ENCODE data around the gene PSMD5.

Gene PSMD5

DNA sequence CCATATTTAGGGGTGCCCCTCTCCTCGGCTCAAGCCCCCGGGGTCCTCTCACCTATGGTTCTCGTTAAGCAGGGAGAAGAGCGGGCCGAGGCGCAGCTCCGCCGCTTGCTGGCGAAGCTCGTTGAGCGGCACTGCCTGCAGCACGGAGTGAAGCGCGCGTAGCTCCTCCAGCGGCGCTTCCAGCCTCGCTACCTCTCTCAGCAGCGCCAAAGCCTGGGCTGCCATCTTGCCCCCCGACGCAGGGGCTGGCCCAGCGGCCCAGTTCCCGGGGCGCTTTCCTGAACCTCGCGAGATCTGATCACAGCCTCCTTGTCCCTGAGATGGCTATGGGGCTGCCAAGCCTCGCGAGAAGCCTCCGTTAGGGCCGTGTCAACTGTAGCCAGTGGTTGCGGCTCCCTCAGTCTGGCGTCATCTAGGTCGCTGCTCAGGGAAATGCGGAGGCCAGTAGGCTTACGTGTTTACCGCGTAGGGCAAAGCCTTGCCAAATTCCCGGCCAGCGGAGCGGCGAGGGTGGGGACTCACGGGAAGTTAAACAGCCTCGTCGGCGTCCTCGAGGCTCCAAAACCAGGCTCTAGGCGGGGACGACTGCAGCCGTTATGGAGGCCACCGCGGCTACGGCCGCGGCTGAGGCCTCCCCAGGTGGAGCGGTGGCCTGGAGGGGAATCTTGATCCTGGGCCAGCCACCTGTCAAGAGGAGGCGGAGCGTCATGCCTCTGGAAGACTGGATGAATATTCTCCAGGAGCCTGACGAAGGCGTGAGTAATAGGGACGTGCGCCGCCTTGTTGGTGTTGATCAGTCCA lies at the start of gene PSMD5:
Gene PSMD5 (minus strand): TSS at position 238 of the 801 bp plus-strand sequence. CDS start 13 bp downstream, at position 225.
- peaks cover 5% of the 10 kb centered on the region for H3K4me1 ChIP-seq
- no peaks in the 10 kb centered on the region; the same call in 1 of the 2 replicates for H3K27me3 ChIP-seq (ENCODE audit: low read depth)
- no peaks in the 10 kb centered on the region for H3K9me3 ChIP-seq
- no peak within 1 kb of the TSS for H3K4me3 ChIP-seq
- in situ Hi-C loops (cut with MboI; ENCODE audit: low sequenced_read_pairs), result no loop called here
- H3K36me3 ChIP-seq (replicated peaks), result no peaks in the 10 kb centered on the region
- no peak for DNase-seq (ENCODE audit: low spot score in 2 of 2)

- Histone ChIP-seq H3K27me3 (ENCODE audit: low read depth) (no peaks in the 10 kb centered on the region), H3K4me1 (no peaks in the 10 kb centered on the region), H3K36me3 (replicated peaks) (no peaks in the 10 kb centered on the region), H3K4me3 (no peak overlapping the region), H3K9me3 (no peaks in the 10 kb centered on the region)
- in situ Hi-C loops (cut with MboI; ENCODE audit: low sequenced_read_pairs), result no loop called here
- no peak for DNase-seq (ENCODE audit: low spot score in 2 of 2)
Observed at GRCh38 chr9:120891884-120892747, 49.4 kb upstream of the PSMD5 start.

DNA sequence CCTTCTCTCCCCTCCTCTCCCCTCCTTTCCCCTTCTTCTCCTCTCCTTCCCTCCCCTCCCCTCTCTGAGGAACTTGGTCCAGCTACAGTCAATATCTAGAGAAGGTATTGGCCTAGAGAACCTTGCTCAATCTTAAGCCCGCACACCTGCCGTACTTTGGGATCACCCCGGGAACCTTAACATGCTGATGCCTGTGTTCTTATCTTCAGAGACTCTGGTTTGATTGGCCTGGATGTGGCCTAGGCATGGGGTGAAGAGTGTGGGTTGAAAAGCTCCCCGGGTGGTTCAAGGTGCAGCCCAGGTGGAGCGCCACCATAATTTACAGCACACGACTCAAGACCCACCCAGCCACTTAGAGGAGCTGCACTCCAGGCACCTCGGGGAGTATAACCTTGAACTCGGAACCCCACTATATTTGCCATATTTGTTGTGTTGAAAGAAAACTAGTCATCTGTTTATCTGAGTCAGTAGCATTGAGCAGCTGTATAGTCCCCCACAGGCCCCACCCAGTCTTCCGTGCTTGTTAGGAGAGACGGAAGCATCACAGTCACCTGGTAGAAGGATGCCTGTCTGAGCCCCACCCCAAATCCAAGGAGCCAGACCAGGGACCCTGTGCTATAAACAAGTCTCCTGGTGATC lies 48.6 kb upstream of the PSMD5 start:
- no peak for DNase-seq (ENCODE audit: low spot score in 2 of 2)
- H3K4me3 ChIP-seq, result no peak overlapping the region
- in situ Hi-C loops (cut with MboI; ENCODE audit: low sequenced_read_pairs), result no loop called here
- H3K27me3 ChIP-seq (ENCODE audit: low read depth), result no peaks in the 10 kb centered on the region
- H3K36me3 ChIP-seq (replicated peaks), result no peaks in the 10 kb centered on the region
- no peaks in the 10 kb centered on the region for H3K4me1 ChIP-seq
- H3K9me3 ChIP-seq, result no peaks in the 10 kb centered on the region

DNA sequence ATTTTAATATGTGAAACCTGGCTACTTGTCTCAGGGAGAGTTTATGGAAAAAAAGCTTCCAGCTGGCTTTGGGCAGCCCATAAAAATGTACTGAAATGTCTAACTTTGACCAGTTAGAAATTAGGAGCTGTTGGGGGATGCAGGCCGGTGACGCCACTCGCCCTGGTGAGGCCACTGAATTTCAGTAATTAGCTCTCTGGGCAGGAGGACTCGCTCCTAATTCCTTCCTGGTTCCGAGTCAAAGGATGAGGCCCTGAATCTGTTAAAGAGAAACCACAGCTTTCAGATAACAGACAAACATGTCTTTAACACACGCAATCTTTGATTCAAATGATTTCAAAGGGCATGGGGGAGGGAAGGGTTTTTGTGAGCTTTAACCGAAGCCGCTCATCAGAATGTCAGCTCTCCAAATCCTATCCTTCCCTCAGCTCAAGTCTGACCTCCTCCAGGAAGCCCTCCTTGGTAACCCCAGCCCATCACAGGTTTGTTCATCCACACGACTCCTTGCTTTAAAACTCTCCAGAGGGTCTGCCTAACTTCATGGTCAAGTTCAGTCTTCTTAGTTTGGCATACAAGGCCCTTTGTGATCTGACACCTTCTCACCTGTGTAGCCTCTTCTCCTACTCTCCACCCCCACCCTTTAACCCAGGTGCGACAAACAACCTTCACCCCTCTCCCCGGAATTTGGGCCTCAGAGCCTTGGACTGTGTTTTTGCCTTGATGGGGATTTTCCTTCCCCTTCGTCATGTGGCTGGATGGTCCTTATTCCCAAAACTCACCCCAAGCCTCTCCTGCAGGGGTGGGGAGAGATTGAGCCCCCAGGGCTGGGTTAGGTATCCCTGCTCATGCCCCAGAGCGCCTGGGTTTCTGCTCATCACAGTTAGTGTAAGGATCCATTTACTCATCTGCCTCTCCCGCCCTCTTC lies 47.9 kb upstream of the PSMD5 start:
- Histone ChIP-seq H3K36me3 (replicated peaks) (no peaks in the 10 kb centered on the region), H3K9me3 (no peaks in the 10 kb centered on the region), H3K4me3 (no peak overlapping the region), H3K27me3 (ENCODE audit: low read depth) (no peaks in the 10 kb centered on the region), H3K4me1 (no peaks in the 10 kb centered on the region)
- no peak for DNase-seq (ENCODE audit: low spot score in 2 of 2)
- in situ Hi-C loops (cut with MboI; ENCODE audit: low sequenced_read_pairs), result no loop called here

DNA sequence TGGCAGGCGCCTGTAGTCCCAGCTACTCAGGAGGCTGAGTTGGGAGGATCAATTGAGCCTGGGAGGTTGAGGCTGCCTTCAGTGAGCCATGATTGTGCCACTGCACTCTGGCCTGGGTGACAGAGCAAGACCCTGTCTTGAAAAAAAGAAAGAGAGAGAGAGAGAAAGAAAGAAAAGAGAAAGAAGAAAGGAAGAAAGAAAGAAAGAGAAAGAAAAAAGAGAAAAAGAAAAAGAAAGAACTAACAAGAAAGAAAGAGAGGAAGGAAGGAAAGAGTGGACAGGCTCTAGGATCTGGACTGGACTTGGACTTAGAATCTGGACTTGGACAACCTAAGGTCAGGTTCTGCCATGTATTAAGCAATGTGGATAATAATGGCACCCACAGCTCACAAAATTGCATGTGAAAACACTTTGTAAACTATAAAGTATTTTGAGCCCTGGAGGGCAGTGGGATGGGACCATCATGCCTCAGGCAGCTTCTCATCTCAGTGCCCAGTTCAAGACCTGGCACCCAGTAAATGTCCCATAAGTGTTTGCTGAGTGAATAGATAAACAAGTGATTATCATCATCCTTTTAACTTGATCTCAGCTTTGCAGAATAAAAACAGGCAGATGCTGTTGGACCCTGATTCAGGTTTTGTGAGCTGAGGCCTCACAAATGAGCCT lies 47.0 kb upstream of the PSMD5 start:
- Histone ChIP-seq H3K27me3 (ENCODE audit: low read depth) (no peaks in the 10 kb centered on the region), H3K9me3 (no peaks in the 10 kb centered on the region), H3K4me1 (no peaks in the 10 kb centered on the region), H3K4me3 (no peak overlapping the region), H3K36me3 (replicated peaks) (no peaks in the 10 kb centered on the region)
- no peak for DNase-seq (ENCODE audit: low spot score in 2 of 2)
- in situ Hi-C loops (cut with MboI; ENCODE audit: low sequenced_read_pairs), result no loop called here

DNA sequence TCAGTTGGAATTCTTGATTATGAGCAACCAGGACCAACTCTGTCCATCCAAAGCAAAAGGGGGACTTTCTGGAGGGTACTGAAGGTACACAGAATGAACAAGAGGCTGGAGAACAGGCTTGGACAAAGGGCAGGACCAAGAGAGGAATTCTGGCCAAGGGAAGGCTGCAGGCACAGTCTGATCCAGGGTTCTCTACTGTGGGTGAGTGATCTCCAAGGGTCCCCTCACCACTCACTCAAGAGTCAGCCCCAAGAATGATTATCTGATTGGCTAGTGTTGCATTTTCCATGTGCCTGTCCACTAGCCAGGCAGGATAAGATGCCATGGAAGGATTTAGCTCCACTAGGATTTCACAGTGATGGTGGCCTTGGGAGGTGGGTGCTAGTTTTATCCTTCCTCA lies 45.9 kb upstream of the PSMD5 start:
- H3K4me1 ChIP-seq, result no peaks in the 10 kb centered on the region
- DNase-seq (ENCODE audit: low spot score in 2 of 2), result no peak
- H3K36me3 ChIP-seq (replicated peaks), result no peaks in the 10 kb centered on the region
- H3K27me3 ChIP-seq (ENCODE audit: low read depth), result no peaks in the 10 kb centered on the region
- in situ Hi-C loops (cut with MboI; ENCODE audit: low sequenced_read_pairs), result no loop called here
- no peak overlapping the region for H3K4me3 ChIP-seq
- no peaks in the 10 kb centered on the region for H3K9me3 ChIP-seq

- DNase-seq (ENCODE audit: low spot score in 2 of 2), result no peak
- Histone ChIP-seq H3K36me3 (replicated peaks) (no peaks in the 10 kb centered on the region), H3K4me3 (no peak overlapping the region), H3K4me1 (no peaks in the 10 kb centered on the region), H3K27me3 (ENCODE audit: low read depth) (no peaks in the 10 kb centered on the region), H3K9me3 (no peaks in the 10 kb centered on the region)
- in situ Hi-C loops (cut with MboI; ENCODE audit: low sequenced_read_pairs), result no loop called here
Observed at GRCh38 chr9:120886490-120886967, 43.8 kb upstream of the PSMD5 start.

- H3K4me3 ChIP-seq, result no peak overlapping the region
- in situ Hi-C loops (cut with MboI; ENCODE audit: low sequenced_read_pairs), result no loop called here
- no peaks in the 10 kb centered on the region for H3K9me3 ChIP-seq
- no peak for DNase-seq (ENCODE audit: low spot score in 2 of 2)
- no peaks in the 10 kb centered on the region for H3K36me3 ChIP-seq (replicated peaks)
- no peaks in the 10 kb centered on the region for H3K27me3 ChIP-seq (ENCODE audit: low read depth)
- no peaks in the 10 kb centered on the region for H3K4me1 ChIP-seq
Observed at GRCh38 chr9:120885958-120886357, 43.2 kb upstream of the PSMD5 start.

DNA sequence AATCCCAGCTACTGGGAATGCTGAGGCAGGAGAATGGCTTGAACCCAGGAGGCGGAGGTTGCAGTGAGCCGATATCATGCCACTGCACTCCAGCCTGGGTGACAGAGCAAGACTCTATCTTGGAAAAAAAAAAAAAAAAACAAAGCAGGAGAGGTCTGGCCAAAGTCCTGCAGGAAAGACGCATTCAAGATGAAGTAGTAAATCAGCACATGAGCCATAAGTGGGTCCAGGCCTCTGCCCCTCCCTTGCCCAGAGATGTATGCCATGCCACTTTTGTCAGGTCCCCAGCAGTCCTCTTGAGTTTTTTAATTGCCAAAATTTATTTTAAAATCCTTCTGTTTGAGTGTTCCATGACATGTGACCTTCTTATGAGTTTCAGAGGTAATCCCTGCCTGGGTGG lies 42.7 kb upstream of the PSMD5 start:
- in situ Hi-C loops (cut with MboI; ENCODE audit: low sequenced_read_pairs), result no loop called here
- no peaks in the 10 kb centered on the region for H3K9me3 ChIP-seq
- H3K36me3 ChIP-seq (replicated peaks), result no peaks in the 10 kb centered on the region
- no peak overlapping the region for H3K4me3 ChIP-seq
- no peaks in the 10 kb centered on the region for H3K4me1 ChIP-seq
- DNase-seq (ENCODE audit: low spot score in 2 of 2), result no peak
- no peaks in the 10 kb centered on the region for H3K27me3 ChIP-seq (ENCODE audit: low read depth)

- no peaks in the 10 kb centered on the region for H3K36me3 ChIP-seq (replicated peaks)
- no peaks in the 10 kb centered on the region for H3K9me3 ChIP-seq
- 0 out of 2 replicates have a peak, but pooled peaks cover under 1% of the 10 kb centered on the region for H3K4me1 ChIP-seq
- in situ Hi-C loops (cut with MboI; ENCODE audit: low sequenced_read_pairs), result no loop called here
- H3K27me3 ChIP-seq (ENCODE audit: low read depth), result no peaks in the 10 kb centered on the region
- DNase-seq (ENCODE audit: low spot score in 2 of 2), result no peak
- H3K4me3 ChIP-seq, result no peak overlapping the region
Observed at GRCh38 chr9:120883608-120883996, 40.9 kb upstream of the PSMD5 start.

DNA sequence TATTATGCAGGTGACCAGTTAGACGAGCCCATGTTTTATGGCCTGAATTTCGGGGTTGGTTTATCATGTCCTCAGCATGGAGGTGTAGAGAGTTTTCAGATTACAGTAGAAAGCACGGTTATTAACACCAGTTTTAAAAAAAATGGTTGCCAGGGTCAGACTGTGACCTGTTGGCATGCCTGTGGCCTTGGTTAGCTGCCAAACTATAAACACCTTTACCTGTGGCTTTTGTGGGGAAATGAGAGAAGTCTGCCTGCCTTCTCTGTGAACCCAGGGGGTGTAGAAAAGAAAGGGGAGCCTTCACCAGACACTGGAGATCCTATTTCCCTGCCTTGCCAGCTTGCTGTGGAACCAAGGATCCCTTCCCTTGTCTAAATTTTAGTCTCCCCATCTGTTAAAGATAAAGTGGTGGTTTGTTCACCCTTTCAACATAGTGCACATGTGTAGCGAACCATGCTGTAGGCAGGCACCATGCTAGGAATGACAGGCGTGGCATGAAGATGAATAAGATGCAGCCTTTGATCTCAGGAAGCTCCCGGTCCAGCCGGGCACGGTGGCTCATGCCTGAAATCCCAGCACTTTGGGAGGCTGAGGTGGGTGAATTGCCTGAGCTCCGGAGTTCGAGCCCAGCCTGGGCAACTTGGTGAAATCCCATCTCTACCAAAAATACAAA lies 40.3 kb upstream of the PSMD5 start:
- DNase-seq (ENCODE audit: low spot score in 2 of 2), result no peak
- peaks cover 5% of the 10 kb centered on the region; the same call in 1 of the 2 replicates for H3K4me1 ChIP-seq
- H3K27me3 ChIP-seq (ENCODE audit: low read depth), result no peaks in the 10 kb centered on the region
- no peaks in the 10 kb centered on the region for H3K36me3 ChIP-seq (replicated peaks)
- H3K4me3 ChIP-seq, result no peak overlapping the region
- H3K9me3 ChIP-seq, result no peaks in the 10 kb centered on the region
- in situ Hi-C loops (cut with MboI; ENCODE audit: low sequenced_read_pairs), result no loop called here

DNA sequence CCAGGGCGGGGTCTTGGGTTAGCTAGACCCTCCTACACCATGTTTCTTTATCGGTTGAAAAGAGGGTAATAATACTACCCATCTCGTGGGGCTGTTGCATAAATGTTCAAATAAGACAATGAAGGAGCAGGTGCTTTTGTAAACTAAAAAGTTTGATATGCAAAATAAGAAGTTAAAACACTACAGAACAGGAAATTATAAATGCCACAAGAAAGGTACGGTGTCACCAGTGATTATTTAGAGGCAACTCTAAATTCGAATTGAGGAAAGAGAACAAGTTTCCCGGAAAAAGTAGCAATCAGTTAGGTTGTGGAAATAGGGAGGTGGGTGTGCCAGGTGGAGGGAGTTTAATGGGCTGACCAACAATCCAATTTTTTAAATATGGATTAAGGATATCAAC lies 36.7 kb upstream of the PSMD5 start:
- H3K9me3 ChIP-seq, result no peaks in the 10 kb centered on the region
- in situ Hi-C loops (cut with MboI; ENCODE audit: low sequenced_read_pairs), result no loop called here
- no peaks in the 10 kb centered on the region for H3K27me3 ChIP-seq (ENCODE audit: low read depth)
- no peak overlapping the region for H3K4me3 ChIP-seq
- DNase-seq (ENCODE audit: low spot score in 2 of 2), result no peak
- H3K36me3 ChIP-seq (replicated peaks), result peaks cover 5% of the 10 kb centered on the region
- H3K4me1 ChIP-seq, result peaks cover 21% of the 10 kb centered on the region
